ENCODE measurements around the gene DISP2. TPM values are rescaled to one million over a fixed set of nuclear protein-coding genes. Genes with fewer than 3 reads are reported as not detected.

DISP2 gene
- total and polyA plus RNA-seq, 4 donors, result under 0.01 to 0.23 (median under 0.01) TPM; not detected in 1

DNA sequence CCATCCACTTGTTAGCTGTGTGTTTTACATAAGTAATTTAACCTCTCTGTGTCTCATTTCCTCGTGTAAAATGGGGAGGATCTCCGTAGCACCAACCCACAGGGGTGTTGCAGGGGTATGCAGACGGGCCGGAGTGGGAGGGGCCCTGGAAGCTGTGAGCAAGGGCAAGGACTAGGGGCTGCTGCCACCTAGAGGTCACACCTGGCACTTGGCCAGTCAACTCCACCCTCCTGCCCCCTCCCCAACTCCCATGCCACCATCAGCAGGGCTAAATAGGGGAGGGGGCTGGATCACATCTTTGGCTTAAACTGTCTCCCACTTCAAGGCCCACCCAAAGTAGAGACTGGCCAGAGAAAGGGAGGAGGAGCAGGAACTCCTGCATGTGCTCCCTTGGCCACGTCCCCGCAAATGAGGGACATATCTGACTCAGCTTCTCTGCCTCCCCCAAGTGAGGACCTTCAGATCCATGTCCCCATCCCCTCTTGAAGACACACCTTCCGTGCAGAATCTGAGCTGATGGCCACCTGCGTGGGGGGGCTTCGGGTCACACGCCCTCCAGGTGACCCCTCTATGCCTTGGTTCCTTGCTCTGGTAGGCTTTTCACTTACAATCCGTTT is 19.9 kb upstream of the DISP2 start:
- Histone ChIP-seq H3K9me3 (ENCODE audit: control insufficient read depth in 4 of 4, low read length in 3 of 4) (no peaks in the 10 kb centered on the region), H3K36me3 (ENCODE audit: control insufficient read depth in 4 of 4, insufficient read depth in 3 of 4, low read depth in 1 of 4, low read length in 3 of 4) (no peaks in the 10 kb centered on the region), H3K27me3 (ENCODE audit: control insufficient read depth in 4 of 4, insufficient read depth in 4 of 4, low read length in 3 of 4) (no peaks in the 10 kb centered on the region), H3K4me3 (ENCODE audit: low read depth in 1 of 3, low read length in 3 of 3) (no peak overlapping the region), H3K27ac (ENCODE audit: low read depth in 1 of 2, low read length in 2 of 2) (no peak overlapping the region), H3K4me1 (ENCODE audit: control insufficient read depth in 4 of 4, insufficient read depth in 4 of 4, low read length in 3 of 4) (peaks cover 7 to 41% (median 22%) of the 10 kb centered on the region in 4 donors), H3K9ac (ENCODE audit: low read depth in 1 of 2, low read length in 2 of 2) (no peak overlapping the region)
- TF ChIP-seq, protein P1, sequence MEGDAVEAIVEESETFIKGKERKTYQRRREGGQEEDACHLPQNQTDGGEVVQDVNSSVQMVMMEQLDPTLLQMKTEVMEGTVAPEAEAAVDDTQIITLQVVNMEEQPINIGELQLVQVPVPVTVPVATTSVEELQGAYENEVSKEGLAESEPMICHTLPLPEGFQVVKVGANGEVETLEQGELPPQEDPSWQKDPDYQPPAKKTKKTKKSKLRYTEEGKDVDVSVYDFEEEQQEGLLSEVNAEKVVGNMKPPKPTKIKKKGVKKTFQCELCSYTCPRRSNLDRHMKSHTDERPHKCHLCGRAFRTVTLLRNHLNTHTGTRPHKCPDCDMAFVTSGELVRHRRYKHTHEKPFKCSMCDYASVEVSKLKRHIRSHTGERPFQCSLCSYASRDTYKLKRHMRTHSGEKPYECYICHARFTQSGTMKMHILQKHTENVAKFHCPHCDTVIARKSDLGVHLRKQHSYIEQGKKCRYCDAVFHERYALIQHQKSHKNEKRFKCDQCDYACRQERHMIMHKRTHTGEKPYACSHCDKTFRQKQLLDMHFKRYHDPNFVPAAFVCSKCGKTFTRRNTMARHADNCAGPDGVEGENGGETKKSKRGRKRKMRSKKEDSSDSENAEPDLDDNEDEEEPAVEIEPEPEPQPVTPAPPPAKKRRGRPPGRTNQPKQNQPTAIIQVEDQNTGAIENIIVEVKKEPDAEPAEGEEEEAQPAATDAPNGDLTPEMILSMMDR (IDR thresholded peaks at IDR 0.05; ENCODE audit: low read depth, low read length, missing input control), result peak; percentile 48
- no peak for TF ChIP-seq GABPA (IDR thresholded peaks at IDR 0.05 in 1 of 2, conservative IDR thresholded peaks at IDR 0.05 in 1 of 2)
- TF ChIP-seq RAD21 (IDR thresholded peaks at IDR 0.05), result peak; percentile 71 to 72
- TF ChIP-seq EGR1 (IDR thresholded peaks at IDR 0.05; ENCODE audit: low read depth in 2 of 2), result no peak
- peak; percentile 73 for DNase-seq (ENCODE audit: low spot score)
- 49% methylated on average over 11 of the region's 11 CpGs for WGBS

GRCh38 chr15:40338921-40339620 is 18.9 kb upstream of the DISP2 start:
- H3K27me3 ChIP-seq (ENCODE audit: control insufficient read depth in 4 of 4, insufficient read depth in 4 of 4, low read length in 3 of 4), result no peaks in the 10 kb centered on the region
- H3K4me3 ChIP-seq (ENCODE audit: low read depth in 1 of 3, low read length in 3 of 3), result no peak overlapping the region
- 89% methylated on average over 11 of the region's 11 CpGs for WGBS
- TF ChIP-seq YY1 (IDR thresholded peaks at IDR 0.05), result no peak
- TF ChIP-seq HNF4G (IDR thresholded peaks at IDR 0.05), result no peak
- TF ChIP-seq RXRA (IDR thresholded peaks at IDR 0.05), result no peak
- TF ChIP-seq, protein P2, sequence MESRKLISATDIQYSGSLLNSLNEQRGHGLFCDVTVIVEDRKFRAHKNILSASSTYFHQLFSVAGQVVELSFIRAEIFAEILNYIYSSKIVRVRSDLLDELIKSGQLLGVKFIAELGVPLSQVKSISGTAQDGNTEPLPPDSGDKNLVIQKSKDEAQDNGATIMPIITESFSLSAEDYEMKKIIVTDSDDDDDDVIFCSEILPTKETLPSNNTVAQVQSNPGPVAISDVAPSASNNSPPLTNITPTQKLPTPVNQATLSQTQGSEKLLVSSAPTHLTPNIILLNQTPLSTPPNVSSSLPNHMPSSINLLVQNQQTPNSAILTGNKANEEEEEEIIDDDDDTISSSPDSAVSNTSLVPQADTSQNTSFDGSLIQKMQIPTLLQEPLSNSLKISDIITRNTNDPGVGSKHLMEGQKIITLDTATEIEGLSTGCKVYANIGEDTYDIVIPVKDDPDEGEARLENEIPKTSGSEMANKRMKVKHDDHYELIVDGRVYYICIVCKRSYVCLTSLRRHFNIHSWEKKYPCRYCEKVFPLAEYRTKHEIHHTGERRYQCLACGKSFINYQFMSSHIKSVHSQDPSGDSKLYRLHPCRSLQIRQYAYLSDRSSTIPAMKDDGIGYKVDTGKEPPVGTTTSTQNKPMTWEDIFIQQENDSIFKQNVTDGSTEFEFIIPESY (IDR thresholded peaks at IDR 0.05), result no peak
- no peak for TF ChIP-seq HNF4A (conservative IDR thresholded peaks at IDR 0.05)
- no peak for TF ChIP-seq GABPA (IDR thresholded peaks at IDR 0.05 in 1 of 2, conservative IDR thresholded peaks at IDR 0.05 in 1 of 2)
- TF ChIP-seq TAF1 (conservative IDR thresholded peaks at IDR 0.05), result no peak
- no peak for TF ChIP-seq FOXA2 (IDR thresholded peaks at IDR 0.05)
- TF ChIP-seq RAD21 (IDR thresholded peaks at IDR 0.05), result no peak
- TF ChIP-seq, protein P1 (IDR thresholded peaks at IDR 0.05; ENCODE audit: low read depth, low read length, missing input control), result no peak
- TF ChIP-seq REST (IDR thresholded peaks at IDR 0.05), result no peak
- TF ChIP-seq EGR1 (IDR thresholded peaks at IDR 0.05; ENCODE audit: low read depth in 2 of 2), result no peak
- TF ChIP-seq SP1 (IDR thresholded peaks at IDR 0.05), result no peak
- peak overlapping the region in 1 of 2 donors; percentile 79 for H3K27ac ChIP-seq (ENCODE audit: low read depth in 1 of 2, low read length in 2 of 2)
- peaks cover 7 to 36% (median 22%) of the 10 kb centered on the region in 4 donors for H3K4me1 ChIP-seq (ENCODE audit: control insufficient read depth in 4 of 4, insufficient read depth in 4 of 4, low read length in 3 of 4)
- no peak for DNase-seq (ENCODE audit: low spot score)
- no peaks in the 10 kb centered on the region for H3K9me3 ChIP-seq (ENCODE audit: control insufficient read depth in 4 of 4, low read length in 3 of 4)
- no peaks in the 10 kb centered on the region for H3K36me3 ChIP-seq (ENCODE audit: control insufficient read depth in 4 of 4, insufficient read depth in 3 of 4, low read depth in 1 of 4, low read length in 3 of 4)
- H3K9ac ChIP-seq (ENCODE audit: low read depth in 1 of 2, low read length in 2 of 2), result no peak overlapping the region

Data from liver (tissue), 9 donors.